Measurements from ENCODE around the gene NRXN3.

The NRXN3 gene

GRCh38 chr14:79376557-79376956 lies 1206.4 kb downstream of the NRXN3 start:
- no peak for DNase-seq (ENCODE audit: extremely low read depth in 1 of 2, low read depth in 1 of 2)

GRCh38 chr14:79378020-79378419 lies 1207.8 kb downstream of the NRXN3 start:
- no peak for DNase-seq (ENCODE audit: extremely low read depth in 1 of 2, low read depth in 1 of 2)

- DNase-seq (ENCODE audit: extremely low read depth in 1 of 2, low read depth in 1 of 2): no peak
These were observed 1209.1 kb downstream of the NRXN3 start for GRCh38 chr14:79379266-79379665.

- DNase-seq (ENCODE audit: extremely low read depth in 1 of 2, low read depth in 1 of 2): no peak
These were observed 1212.9 kb downstream of the NRXN3 start for GRCh38 chr14:79383031-79383430.

GRCh38 chr14:79383475-79383874 lies 1213.3 kb downstream of the NRXN3 start:
- DNase-seq (ENCODE audit: extremely low read depth in 1 of 2, low read depth in 1 of 2): no peak

GRCh38 chr14:79395061-79395460 lies 1224.9 kb downstream of the NRXN3 start:
- no peak for DNase-seq (ENCODE audit: extremely low read depth in 1 of 2, low read depth in 1 of 2)

- DNase-seq (ENCODE audit: extremely low read depth in 1 of 2, low read depth in 1 of 2): no peak
These were observed 1234.8 kb downstream of the NRXN3 start for GRCh38 chr14:79404874-79405511.

GRCh38 chr14:79405512-79405910 lies 1235.3 kb downstream of the NRXN3 start:
- no peak for DNase-seq (ENCODE audit: extremely low read depth in 1 of 2, low read depth in 1 of 2)

- no peak for DNase-seq (ENCODE audit: extremely low read depth in 1 of 2, low read depth in 1 of 2)
These were observed 1237.4 kb downstream of the NRXN3 start for GRCh38 chr14:79407572-79407971.

GRCh38 chr14:79408696-79409095 lies 1238.5 kb downstream of the NRXN3 start:
- no peak for DNase-seq (ENCODE audit: extremely low read depth in 1 of 2, low read depth in 1 of 2)

- DNase-seq (ENCODE audit: extremely low read depth in 1 of 2, low read depth in 1 of 2): no peak
These were observed 1241.4 kb downstream of the NRXN3 start for GRCh38 chr14:79411403-79412174.

- no peak for DNase-seq (ENCODE audit: extremely low read depth in 1 of 2, low read depth in 1 of 2)
These were observed 1242.6 kb downstream of the NRXN3 start for GRCh38 chr14:79412822-79413221.

- DNase-seq (ENCODE audit: extremely low read depth in 1 of 2, low read depth in 1 of 2): no peak
These were observed 1243.7 kb downstream of the NRXN3 start for GRCh38 chr14:79413734-79414428.

GRCh38 chr14:79415726-79416125 lies 1245.6 kb downstream of the NRXN3 start:
- DNase-seq (ENCODE audit: extremely low read depth in 1 of 2, low read depth in 1 of 2): no peak

- DNase-seq (ENCODE audit: extremely low read depth in 1 of 2, low read depth in 1 of 2): no peak
These were observed 1247.8 kb downstream of the NRXN3 start for GRCh38 chr14:79417961-79418360.

- DNase-seq (ENCODE audit: extremely low read depth in 1 of 2, low read depth in 1 of 2): no peak
These were observed 1248.7 kb downstream of the NRXN3 start for GRCh38 chr14:79418649-79419415.

GRCh38 chr14:79419571-79420327 lies 1249.6 kb downstream of the NRXN3 start:
- DNase-seq (ENCODE audit: extremely low read depth in 1 of 2, low read depth in 1 of 2): no peak

- no peak for DNase-seq (ENCODE audit: extremely low read depth in 1 of 2, low read depth in 1 of 2)
These were observed 1250.6 kb downstream of the NRXN3 start for GRCh38 chr14:79420725-79421124.

GRCh38 chr14:79421811-79422210 lies 1251.6 kb downstream of the NRXN3 start:
- DNase-seq (ENCODE audit: extremely low read depth in 1 of 2, low read depth in 1 of 2): no peak

- no peak for DNase-seq (ENCODE audit: extremely low read depth in 1 of 2, low read depth in 1 of 2)
These were observed 1254.3 kb downstream of the NRXN3 start for GRCh38 chr14:79424462-79424861.
